Trophoblast cell (in vitro differentiated cells and primary cell): ENCODE data around the gene FRS3.

Source experiments
- DNase-seq, 2 donors: peaks; one replicate each; pipeline ENCODE4 v3.0.0-alpha.2; 2016
- H2AFZ ChIP-seq: 2 replicates; pipeline ENCODE4 v1.6.1; 2013; ENCODE audit warnings: low read length, moderate library complexity, mild to moderate bottlenecking; ENCODE audit not compliant: insufficient read depth, poor library complexity
- H2AK5ac ChIP-seq: 2 replicates; pipeline ENCODE4 v1.6.1; 2013; ENCODE audit warnings: mild to moderate bottlenecking, low read length
- H2BK120ac ChIP-seq: 2 replicates; pipeline ENCODE4 v1.6.1; 2013; ENCODE audit warnings: low read length, mild to moderate bottlenecking, moderate library complexity; ENCODE audit not compliant: insufficient read depth, poor library complexity
- H2BK12ac ChIP-seq: 2 replicates; pipeline ENCODE4 v1.6.1; 2013; ENCODE audit warnings: mild to moderate bottlenecking, low read length, moderate library complexity
- H2BK5ac ChIP-seq: 2 replicates; pipeline ENCODE4 v1.6.1; 2013; ENCODE audit warnings: low read length, low read depth, moderate library complexity, mild to moderate bottlenecking; ENCODE audit not compliant: poor library complexity
- H3K14ac ChIP-seq: 2 replicates; pipeline ENCODE4 v1.6.1; 2013; ENCODE audit warnings: mild to moderate bottlenecking, low read length
- H3K18ac ChIP-seq: 2 replicates; pipeline ENCODE4 v1.6.1; 2013; ENCODE audit warnings: mild to moderate bottlenecking, low read length
- H3K23ac ChIP-seq: 2 replicates; pipeline ENCODE4 v1.6.1; 2013; ENCODE audit warnings: low read length
- H3K27ac ChIP-seq: 2 replicates; pipeline ENCODE4 v1.5.1; 2013; ENCODE audit warnings: low read depth, mild to moderate bottlenecking, inconsistent platforms, low read length, moderate library complexity
- H3K27me3 ChIP-seq: 2 replicates; pipeline ENCODE4 v1.6.1; 2013; ENCODE audit warnings: inconsistent platforms, mild to moderate bottlenecking, low read length, moderate library complexity; ENCODE audit not compliant: insufficient read depth
- H3K36me3 ChIP-seq, 2 experiments: 1 replicate in 1 of 2; 2 replicates in 1 of 2; pipeline ENCODE4 v1.6.1; 2013; ENCODE audit warnings: low read length in 2 of 2, mild to moderate bottlenecking in 2 of 2, moderate library complexity in 1 of 2; ENCODE audit not compliant: insufficient read depth in 2 of 2, control insufficient read depth in 1 of 2
- H3K4ac ChIP-seq: 2 replicates; pipeline ENCODE4 v1.6.1; 2013; ENCODE audit warnings: low read depth, mild to moderate bottlenecking, low read length, moderate library complexity
- H3K4me1 ChIP-seq, 2 experiments: 1 replicate in 1 of 2; 2 replicates in 1 of 2; pipeline ENCODE4 v1.6.1; 2013; ENCODE audit warnings: low read length in 2 of 2, mild to moderate bottlenecking in 2 of 2, moderate library complexity in 1 of 2; ENCODE audit not compliant: insufficient read depth in 2 of 2, control insufficient read depth in 1 of 2
- H3K4me2 ChIP-seq: 2 replicates; pipeline ENCODE4 v1.6.1; 2013; ENCODE audit warnings: inconsistent platforms, mild to moderate bottlenecking, low read length, moderate library complexity
- H3K4me3 ChIP-seq: 2 replicates; pipeline ENCODE4 v1.5.1; 2013; ENCODE audit warnings: mild to moderate bottlenecking, low read depth, low read length, inconsistent platforms
- H3K79me1 ChIP-seq: one replicate; pipeline ENCODE4 v1.6.1; 2013; ENCODE audit warnings: low read length
- H3K79me2 ChIP-seq: 2 replicates; pipeline ENCODE4 v1.6.1; 2013; ENCODE audit warnings: low read length, mild to moderate bottlenecking; ENCODE audit not compliant: control insufficient read depth, insufficient read depth, poor library complexity
- H3K9ac ChIP-seq: 2 replicates; pipeline ENCODE4 v1.6.1; 2013; ENCODE audit warnings: mild to moderate bottlenecking, low read length
- H3K9me3 ChIP-seq: 2 replicates; pipeline ENCODE4 v1.6.1; 2013; ENCODE audit warnings: low read depth, mild to moderate bottlenecking, control low read depth, inconsistent platforms, low read length; ENCODE audit not compliant: insufficient read depth
- H4K12ac ChIP-seq: 2 replicates; pipeline ENCODE4 v1.6.1; 2013; ENCODE audit warnings: low read depth, mild to moderate bottlenecking, low read length, moderate library complexity
- H4K8ac ChIP-seq: 2 replicates; pipeline ENCODE4 v1.6.1; 2013; ENCODE audit warnings: low read depth, mild to moderate bottlenecking, low read length, moderate library complexity
- H4K91ac ChIP-seq: one replicate; pipeline ENCODE4 v1.6.1; 2013; ENCODE audit warnings: low read depth, mild to moderate bottlenecking, low read length, moderate library complexity
- WGBS: extraction: QIAGEN DNeasy Blood & Tissue Kit; methylation state at CpG from one replicate; pipeline ENCODE4 v1.1.7; 2013; ENCODE audit warnings: missing lambda C conversion rate; ENCODE audit not compliant: insufficient read length, insufficient coverage; ENCODE audit errors: extremely low coverage; 5-methylcytosine and 5-hydroxymethylcytosine counted together

FRS3 gene

DNA sequence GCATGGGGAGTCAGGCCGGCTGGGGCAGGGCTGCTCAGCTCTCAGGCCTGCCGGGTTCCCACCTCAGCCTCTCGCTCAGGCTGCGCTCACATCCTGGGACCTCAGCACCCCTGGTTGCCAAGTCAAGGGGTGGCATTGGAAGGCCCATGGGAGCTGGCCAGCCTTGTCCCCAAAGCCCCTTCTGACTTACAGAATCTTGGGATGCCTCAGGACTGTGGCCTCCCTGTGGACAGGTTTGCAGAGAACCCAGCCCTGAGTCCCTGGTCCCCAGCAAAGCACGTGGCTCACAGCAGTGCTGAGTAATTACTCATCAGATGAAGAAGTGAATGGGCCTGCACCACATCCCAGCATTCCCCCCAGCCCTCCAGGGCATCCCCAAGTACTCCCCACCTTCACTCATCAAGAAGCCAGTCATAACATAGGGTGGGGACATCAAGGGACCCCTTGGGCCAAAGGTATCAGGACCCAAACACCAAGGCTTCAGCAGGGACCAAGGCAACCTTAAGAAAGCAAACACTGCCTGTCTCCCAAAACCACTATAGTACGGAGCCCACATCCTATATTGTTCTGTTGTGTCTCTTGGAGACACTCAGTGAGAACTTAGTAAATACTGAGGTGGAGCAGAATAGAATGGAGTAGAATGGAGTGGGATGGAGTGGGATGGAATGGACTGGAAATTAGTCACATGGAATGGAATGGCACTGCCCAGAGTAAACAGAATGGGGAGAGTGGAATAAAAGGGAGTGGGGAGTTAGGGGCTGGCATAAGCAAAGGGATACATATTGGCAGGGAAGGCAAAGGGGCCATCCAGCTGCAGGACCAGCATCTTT, 36.1 kb downstream of the FRS3 start:
- Histone ChIP-seq H4K91ac (peak overlapping the region; percentile 2), H3K9ac (no peak overlapping the region), H2BK12ac (peak overlapping the region; percentile 17), H3K79me1 (peaks cover 27% of the 10 kb centered on the region), H3K4me1 (peaks cover 36 to 44% of the 10 kb centered on the region in 2 experiments), H3K36me3 (no peaks in the 10 kb centered on the region), H3K79me2 (peaks cover 2% of the 10 kb centered on the region), H3K9me3 (no peaks in the 10 kb centered on the region), H2AK5ac (peak overlapping the region; percentile 9), H3K4me2 (no peak overlapping the region), H2BK120ac (peak overlapping the region; percentile 26), H4K12ac (no peak overlapping the region), H3K23ac (no peak overlapping the region), H3K27ac (no peak overlapping the region), H3K18ac (no peak overlapping the region), H2BK5ac (peak overlapping the region; percentile 7), H4K8ac (no peak overlapping the region), H3K14ac (peak overlapping the region; percentile 17), H3K4me3 (no peak overlapping the region), H3K4ac (no peak overlapping the region), H2AFZ (no peak overlapping the region), H3K27me3 (no peaks in the 10 kb centered on the region)
- DNase-seq: no peak
- WGBS: no CpG with 5 or more reads among the region's 6 CpGs

DNA sequence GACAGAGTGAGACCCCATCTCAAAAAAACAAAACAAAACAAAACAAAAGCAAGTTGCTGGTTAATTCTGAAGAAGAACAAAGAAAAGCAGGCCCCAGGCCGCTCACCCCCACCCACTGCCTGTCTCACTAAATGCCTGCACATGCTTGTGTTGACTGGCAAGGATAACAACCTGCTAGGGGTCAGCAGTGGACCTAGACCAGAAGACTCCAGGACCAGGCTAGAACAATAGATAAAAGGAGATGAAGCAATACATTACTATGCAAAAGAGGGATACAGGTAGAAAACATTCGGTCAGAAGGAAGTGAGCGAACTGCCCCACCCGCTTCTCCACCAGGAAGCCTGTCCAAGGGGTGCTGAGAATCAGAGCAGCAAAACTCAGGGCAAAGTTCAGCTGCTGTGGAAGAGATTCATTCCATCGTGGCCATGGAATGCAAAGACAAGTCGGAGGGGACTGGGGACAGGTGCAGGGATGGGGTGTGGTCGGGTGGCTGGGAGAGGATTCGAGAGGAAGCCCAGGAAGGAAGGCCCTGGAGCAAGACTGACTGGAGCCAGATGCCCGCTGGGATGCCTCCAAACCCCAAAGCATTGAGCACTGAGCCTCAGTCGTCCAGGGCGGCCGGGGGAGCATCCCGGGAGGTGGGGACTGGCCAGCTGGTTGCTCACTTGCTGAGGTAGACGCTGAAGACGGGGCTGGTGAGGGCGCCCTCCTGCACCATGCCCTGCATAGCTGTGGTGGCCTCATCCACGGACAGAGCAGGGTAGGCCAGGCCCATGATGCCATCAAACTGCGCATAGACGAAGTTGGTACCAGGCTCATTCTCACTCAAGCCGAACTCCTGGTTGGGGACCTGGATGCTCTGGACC, 37.8 kb downstream of the FRS3 start:
- peak overlapping the region; percentile 1 for H2BK12ac ChIP-seq
- no peak overlapping the region for H3K23ac ChIP-seq
- H2AFZ ChIP-seq: no peak overlapping the region
- WGBS: no CpG with 5 or more reads among the region's 20 CpGs
- no peaks in the 10 kb centered on the region for H3K9me3 ChIP-seq
- H3K79me1 ChIP-seq: peaks cover 26% of the 10 kb centered on the region
- peak overlapping the region; percentile 25 for H4K8ac ChIP-seq
- H3K14ac ChIP-seq: peak overlapping the region; percentile 3
- H4K91ac ChIP-seq: peak overlapping the region; percentile 80
- no peak overlapping the region for H3K4ac ChIP-seq
- H2BK120ac ChIP-seq: peak overlapping the region; percentile 84
- H3K79me2 ChIP-seq: peaks cover 2% of the 10 kb centered on the region
- no peaks in the 10 kb centered on the region for H3K36me3 ChIP-seq
- peak overlapping the region; percentile 51 for H3K27ac ChIP-seq
- H2AK5ac ChIP-seq: peak overlapping the region; percentile 16
- peaks cover 21 to 29% of the 10 kb centered on the region in 2 experiments for H3K4me1 ChIP-seq
- H4K12ac ChIP-seq: no peak overlapping the region
- no peaks in the 10 kb centered on the region for H3K27me3 ChIP-seq
- H3K18ac ChIP-seq: peak overlapping the region; percentile 4
- H3K9ac ChIP-seq: no peak overlapping the region
- H3K4me2 ChIP-seq: no peak overlapping the region
- peak; percentile 83 to 93 for DNase-seq
- no peak overlapping the region for H3K4me3 ChIP-seq
- H2BK5ac ChIP-seq: peak overlapping the region; percentile 35

DNA sequence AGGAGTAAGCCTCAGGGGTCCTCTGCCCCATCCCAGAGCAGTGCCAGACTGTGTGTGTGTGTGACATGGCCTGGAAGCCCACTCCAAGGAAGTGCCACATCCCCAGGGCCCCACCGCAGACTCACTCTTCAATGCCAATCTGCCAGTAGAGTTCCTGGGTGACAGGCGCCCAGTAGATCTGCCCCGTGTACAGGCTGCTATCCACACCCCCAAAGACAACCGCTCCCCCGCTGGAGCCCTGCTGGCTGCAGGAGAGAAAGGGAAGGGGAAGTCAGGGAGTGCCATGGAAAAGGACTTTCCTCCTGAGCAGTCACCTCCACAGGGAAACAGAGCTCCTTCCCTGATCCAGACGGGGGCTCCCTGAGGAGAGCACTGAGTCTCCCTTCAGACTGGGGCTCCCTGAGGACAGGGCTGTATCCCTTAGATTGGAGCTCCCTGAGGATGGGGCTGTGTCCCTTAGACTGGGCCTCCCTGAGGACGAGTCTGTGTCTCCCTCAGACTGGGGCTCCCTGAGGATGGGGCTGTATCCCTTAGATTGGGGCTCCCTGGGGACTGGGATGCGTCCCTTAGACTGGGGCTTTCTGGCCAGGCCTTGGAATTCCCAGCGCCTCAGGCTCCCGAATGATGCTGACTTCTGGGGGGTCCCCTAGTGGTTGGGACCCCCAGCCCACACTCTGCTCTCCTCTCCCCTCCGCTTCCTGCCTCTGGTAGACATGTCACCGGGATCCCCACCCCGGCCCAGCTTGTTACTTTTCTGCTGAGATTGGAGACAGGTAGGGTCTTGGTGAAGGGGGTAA, 39.1 kb downstream of the FRS3 start:
- Histone ChIP-seq H3K4me2 (no peak overlapping the region), H4K8ac (peak overlapping the region; percentile 64), H3K27ac (peak overlapping the region; percentile 11), H3K14ac (peak overlapping the region; percentile 79), H3K18ac (peak overlapping the region; percentile 58), H3K4ac (peak overlapping the region; percentile 41), H3K23ac (no peak overlapping the region), H2AK5ac (peak overlapping the region; percentile 82), H3K9me3 (no peaks in the 10 kb centered on the region), H2BK12ac (peak overlapping the region; percentile 81), H3K27me3 (no peaks in the 10 kb centered on the region), H2BK120ac (peak overlapping the region; percentile 63), H3K79me1 (peaks cover 32% of the 10 kb centered on the region), H3K4me3 (no peak overlapping the region), H3K79me2 (peaks cover 2% of the 10 kb centered on the region), H4K12ac (no peak overlapping the region), H4K91ac (peak overlapping the region; percentile 89), H3K4me1 (peaks cover 24 to 33% of the 10 kb centered on the region in 2 experiments), H3K9ac (no peak overlapping the region), H2AFZ (no peak overlapping the region), H3K36me3 (no peaks in the 10 kb centered on the region), H2BK5ac (peak overlapping the region; percentile 37)
- no peak for DNase-seq
- WGBS: no CpG with 5 or more reads among the region's 13 CpGs

DNA sequence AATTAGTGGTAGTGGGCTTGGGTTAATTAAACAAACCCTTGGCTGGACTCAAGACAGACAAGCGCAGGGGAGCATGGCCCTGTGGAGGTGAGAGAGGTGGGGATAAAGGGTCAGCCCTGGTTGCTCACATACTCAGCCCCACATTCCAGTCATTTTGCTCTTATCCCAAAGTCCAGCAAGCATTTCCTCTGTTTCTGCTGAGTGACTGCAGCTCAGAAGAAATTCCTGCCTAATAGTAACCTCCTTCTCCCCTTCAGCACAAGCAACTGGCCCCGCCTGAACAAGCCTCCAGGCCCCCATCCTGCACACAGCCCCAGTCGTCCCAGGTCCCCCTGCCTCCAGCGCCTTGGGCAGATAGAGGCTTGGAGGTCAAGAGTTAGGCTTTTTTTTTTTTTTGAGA, 40.7 kb downstream of the FRS3 start:
- no peaks in the 10 kb centered on the region for H3K9me3 ChIP-seq
- H3K36me3 ChIP-seq: no peaks in the 10 kb centered on the region
- no peak overlapping the region for H3K18ac ChIP-seq
- H2AK5ac ChIP-seq: no peak overlapping the region
- no CpG with 5 or more reads among the region's 4 CpGs for WGBS
- peaks cover 6% of the 10 kb centered on the region for H3K79me2 ChIP-seq
- no peak overlapping the region for H3K4me3 ChIP-seq
- no peak overlapping the region for H3K4me2 ChIP-seq
- H3K27me3 ChIP-seq: no peaks in the 10 kb centered on the region
- H3K4ac ChIP-seq: no peak overlapping the region
- H4K8ac ChIP-seq: no peak overlapping the region
- no peak overlapping the region for H3K9ac ChIP-seq
- no peak overlapping the region for H2BK120ac ChIP-seq
- H2AFZ ChIP-seq: no peak overlapping the region
- no peak overlapping the region for H4K12ac ChIP-seq
- peak overlapping the region; percentile 59 for H3K27ac ChIP-seq
- H3K14ac ChIP-seq: no peak overlapping the region
- H2BK5ac ChIP-seq: no peak overlapping the region
- H4K91ac ChIP-seq: no peak overlapping the region
- no peak overlapping the region for H3K23ac ChIP-seq
- H2BK12ac ChIP-seq: no peak overlapping the region
- H3K4me1 ChIP-seq: peaks cover 24 to 36% of the 10 kb centered on the region in 2 experiments
- peak in 1 of 2 donors; percentile 77 for DNase-seq
- peaks cover 36% of the 10 kb centered on the region for H3K79me1 ChIP-seq
